Measurements from ENCODE around the gene KYAT1. TPM values are rescaled to one million over a fixed set of nuclear protein-coding genes. Genes with fewer than 3 reads are reported as not detected.

KYAT1 gene
- total RNA-seq, 1 experiment from 2014 or later, result 6.1 TPM

DNA sequence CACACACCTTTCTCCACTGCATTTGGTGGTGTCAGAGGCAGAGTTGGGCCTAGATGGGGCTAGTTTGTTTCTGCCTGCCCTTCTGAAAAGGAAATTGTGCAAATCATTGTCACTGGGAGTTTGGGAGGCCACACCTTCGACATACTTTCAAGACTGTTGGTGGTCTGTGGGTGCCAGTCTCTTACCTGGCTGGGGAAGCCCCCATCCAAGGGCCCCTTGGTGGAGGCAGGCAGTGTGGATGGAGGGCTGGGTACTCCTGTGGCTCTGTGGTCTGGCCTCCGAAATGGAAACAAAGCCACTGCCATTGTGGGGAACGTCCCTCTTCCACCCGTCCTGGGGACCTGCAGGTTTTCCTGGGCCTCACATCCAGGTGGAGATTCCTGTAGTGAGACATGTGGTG lies 28.1 kb upstream of the KYAT1 start:
- peaks cover 12% of the 10 kb centered on the region; the same call in 1 of the 2 replicates for H3K4me1 ChIP-seq (ENCODE audit: control insufficient read depth, insufficient read depth, low read length)
- CTCF ChIA-PET, result no interaction called here
- H3K4me3 ChIP-seq (ENCODE audit: low read depth in 2 of 2, low read length in 2 of 2), result no peak overlapping the region
- in situ Hi-C loops (cut with HindIII; ENCODE audit: low pct_unique_long_range_greater_than_20kb, low sequenced_read_pairs) (no loop called here), intact Hi-C loops (cut with micrococcal nuclease; ENCODE audit: unreplicated experiment) (no loop called here)
- TF ChIP-seq, protein P1, sequence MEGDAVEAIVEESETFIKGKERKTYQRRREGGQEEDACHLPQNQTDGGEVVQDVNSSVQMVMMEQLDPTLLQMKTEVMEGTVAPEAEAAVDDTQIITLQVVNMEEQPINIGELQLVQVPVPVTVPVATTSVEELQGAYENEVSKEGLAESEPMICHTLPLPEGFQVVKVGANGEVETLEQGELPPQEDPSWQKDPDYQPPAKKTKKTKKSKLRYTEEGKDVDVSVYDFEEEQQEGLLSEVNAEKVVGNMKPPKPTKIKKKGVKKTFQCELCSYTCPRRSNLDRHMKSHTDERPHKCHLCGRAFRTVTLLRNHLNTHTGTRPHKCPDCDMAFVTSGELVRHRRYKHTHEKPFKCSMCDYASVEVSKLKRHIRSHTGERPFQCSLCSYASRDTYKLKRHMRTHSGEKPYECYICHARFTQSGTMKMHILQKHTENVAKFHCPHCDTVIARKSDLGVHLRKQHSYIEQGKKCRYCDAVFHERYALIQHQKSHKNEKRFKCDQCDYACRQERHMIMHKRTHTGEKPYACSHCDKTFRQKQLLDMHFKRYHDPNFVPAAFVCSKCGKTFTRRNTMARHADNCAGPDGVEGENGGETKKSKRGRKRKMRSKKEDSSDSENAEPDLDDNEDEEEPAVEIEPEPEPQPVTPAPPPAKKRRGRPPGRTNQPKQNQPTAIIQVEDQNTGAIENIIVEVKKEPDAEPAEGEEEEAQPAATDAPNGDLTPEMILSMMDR (IDR thresholded peaks at IDR 0.05), result no peak
- TF ChIP-seq, protein P2, sequence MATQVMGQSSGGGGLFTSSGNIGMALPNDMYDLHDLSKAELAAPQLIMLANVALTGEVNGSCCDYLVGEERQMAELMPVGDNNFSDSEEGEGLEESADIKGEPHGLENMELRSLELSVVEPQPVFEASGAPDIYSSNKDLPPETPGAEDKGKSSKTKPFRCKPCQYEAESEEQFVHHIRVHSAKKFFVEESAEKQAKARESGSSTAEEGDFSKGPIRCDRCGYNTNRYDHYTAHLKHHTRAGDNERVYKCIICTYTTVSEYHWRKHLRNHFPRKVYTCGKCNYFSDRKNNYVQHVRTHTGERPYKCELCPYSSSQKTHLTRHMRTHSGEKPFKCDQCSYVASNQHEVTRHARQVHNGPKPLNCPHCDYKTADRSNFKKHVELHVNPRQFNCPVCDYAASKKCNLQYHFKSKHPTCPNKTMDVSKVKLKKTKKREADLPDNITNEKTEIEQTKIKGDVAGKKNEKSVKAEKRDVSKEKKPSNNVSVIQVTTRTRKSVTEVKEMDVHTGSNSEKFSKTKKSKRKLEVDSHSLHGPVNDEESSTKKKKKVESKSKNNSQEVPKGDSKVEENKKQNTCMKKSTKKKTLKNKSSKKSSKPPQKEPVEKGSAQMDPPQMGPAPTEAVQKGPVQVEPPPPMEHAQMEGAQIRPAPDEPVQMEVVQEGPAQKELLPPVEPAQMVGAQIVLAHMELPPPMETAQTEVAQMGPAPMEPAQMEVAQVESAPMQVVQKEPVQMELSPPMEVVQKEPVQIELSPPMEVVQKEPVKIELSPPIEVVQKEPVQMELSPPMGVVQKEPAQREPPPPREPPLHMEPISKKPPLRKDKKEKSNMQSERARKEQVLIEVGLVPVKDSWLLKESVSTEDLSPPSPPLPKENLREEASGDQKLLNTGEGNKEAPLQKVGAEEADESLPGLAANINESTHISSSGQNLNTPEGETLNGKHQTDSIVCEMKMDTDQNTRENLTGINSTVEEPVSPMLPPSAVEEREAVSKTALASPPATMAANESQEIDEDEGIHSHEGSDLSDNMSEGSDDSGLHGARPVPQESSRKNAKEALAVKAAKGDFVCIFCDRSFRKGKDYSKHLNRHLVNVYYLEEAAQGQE (IDR thresholded peaks at IDR 0.05; ENCODE audit: insufficient read depth in 1 of 2, low read depth in 2 of 2, low read length in 1 of 2), result no peak
- TF ChIP-seq POLR2AphosphoS5 (IDR thresholded peaks at IDR 0.05; ENCODE audit: low read depth, low read length), result no peak
- DNase-seq (ENCODE audit: low read depth, low spot score) (no peak), ATAC-seq (no peak)
- no TSS peak for BruUV-seq (replicated peaks)
- H3K27me3 ChIP-seq (ENCODE audit: control insufficient read depth, insufficient read depth, low read length), result no peaks in the 10 kb centered on the region
- POLR2A ChIA-PET, result no interaction called here
- H3K9me3 ChIP-seq (ENCODE audit: control insufficient read depth, insufficient read depth, low read depth, low read length), result no peaks in the 10 kb centered on the region
- H3K36me3 ChIP-seq (ENCODE audit: control insufficient read depth, insufficient read depth, low read length), result no peaks in the 10 kb centered on the region
- H3K27ac ChIP-seq (ENCODE audit: low read length), result no peak overlapping the region

DNA sequence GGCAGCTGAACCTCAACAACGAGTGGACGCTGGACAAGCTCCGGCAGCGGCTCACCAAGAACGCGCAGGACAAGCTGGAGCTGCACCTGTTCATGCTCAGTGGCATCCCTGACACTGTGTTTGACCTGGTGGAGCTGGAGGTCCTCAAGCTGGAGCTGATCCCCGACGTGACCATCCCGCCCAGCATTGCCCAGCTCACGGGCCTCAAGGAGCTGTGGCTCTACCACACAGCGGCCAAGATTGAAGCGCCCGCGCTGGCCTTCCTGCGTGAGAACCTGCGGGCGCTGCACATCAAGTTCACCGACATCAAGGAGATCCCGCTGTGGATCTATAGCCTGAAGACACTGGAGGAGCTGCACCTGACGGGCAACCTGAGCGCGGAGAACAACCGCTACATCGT lies 26.6 kb upstream of the KYAT1 start:
- in situ Hi-C loops (cut with HindIII; ENCODE audit: low pct_unique_long_range_greater_than_20kb, low sequenced_read_pairs), result no loop called here
- Histone ChIP-seq H3K27ac (ENCODE audit: low read length) (no peak overlapping the region), H3K27me3 (ENCODE audit: control insufficient read depth, insufficient read depth, low read length) (no peaks in the 10 kb centered on the region), H3K4me1 (ENCODE audit: control insufficient read depth, insufficient read depth, low read length) (peaks cover 12% of the 10 kb centered on the region; the same call in 1 of the 2 replicates), H3K4me3 (ENCODE audit: low read depth in 2 of 2, low read length in 2 of 2) (no peak overlapping the region), H3K36me3 (ENCODE audit: control insufficient read depth, insufficient read depth, low read length) (no peaks in the 10 kb centered on the region), H3K9me3 (ENCODE audit: control insufficient read depth, insufficient read depth, low read depth, low read length) (no peaks in the 10 kb centered on the region)
- BruUV-seq (replicated peaks), result no TSS peak
- CTCF ChIA-PET, result no interaction called here
- DNase-seq (ENCODE audit: low read depth, low spot score), result no peak
- TF ChIP-seq SIN3A (IDR thresholded peaks at IDR 0.05; ENCODE audit: borderline replicate concordance, insufficient read depth, low read depth, low read length) (no peak), POLR2AphosphoS5 (IDR thresholded peaks at IDR 0.05; ENCODE audit: low read depth, low read length) (no peak), TCF7L2 (IDR thresholded peaks at IDR 0.05; ENCODE audit: low read depth, low read length) (no peak)
- TF ChIP-seq, protein P1 (IDR thresholded peaks at IDR 0.05), result no peak
- TF ChIP-seq, protein P2 (IDR thresholded peaks at IDR 0.05; ENCODE audit: insufficient read depth in 1 of 2, low read depth in 2 of 2, low read length in 1 of 2), result no peak
- POLR2A ChIA-PET, result no interaction called here
- no peak for ATAC-seq
- intact Hi-C loops (cut with micrococcal nuclease; ENCODE audit: unreplicated experiment), result no loop called here
